Measurements from ENCODE around the gene JDP2. TPM values are rescaled to one million over a fixed set of nuclear protein-coding genes. Genes with fewer than 3 reads are reported as not detected.

JDP2 gene
- total RNA-seq, 1 donor from 2014 or later, result 10.1 TPM

GRCh38 chr14:75482366-75482765 lies 54.5 kb downstream of the JDP2 start:
- DNase-seq (ENCODE audit: low read depth, low spot score), result no peak

- no peak for DNase-seq (ENCODE audit: low read depth, low spot score)
Measured at GRCh38 chr14:75484711-75485429, 57.0 kb downstream of the JDP2 start.

GRCh38 chr14:75486318-75486717 lies 58.5 kb downstream of the JDP2 start:
- no peak for DNase-seq (ENCODE audit: low read depth, low spot score)

- no peak for DNase-seq (ENCODE audit: low read depth, low spot score)
Measured at GRCh38 chr14:75487155-75487671, 59.4 kb downstream of the JDP2 start.

- no peak for DNase-seq (ENCODE audit: low read depth, low spot score)
Measured at GRCh38 chr14:75489480-75489837, 61.6 kb downstream of the JDP2 start.

- DNase-seq (ENCODE audit: low read depth, low spot score), result no peak
Measured at GRCh38 chr14:75491376-75491978, 63.7 kb downstream of the JDP2 start.

GRCh38 chr14:75492832-75493591 lies 65.2 kb downstream of the JDP2 start:
- DNase-seq (ENCODE audit: low read depth, low spot score), result no peak

- no peak for DNase-seq (ENCODE audit: low read depth, low spot score)
Measured at GRCh38 chr14:75493592-75494087, 65.8 kb downstream of the JDP2 start.

GRCh38 chr14:75494896-75495295 lies 67.1 kb downstream of the JDP2 start:
- DNase-seq (ENCODE audit: low read depth, low spot score), result no peak

- DNase-seq (ENCODE audit: low read depth, low spot score), result no peak
Measured at GRCh38 chr14:75495399-75495798, 67.6 kb downstream of the JDP2 start.

GRCh38 chr14:75495882-75496281 lies 68.1 kb downstream of the JDP2 start:
- no peak for DNase-seq (ENCODE audit: low read depth, low spot score)

- DNase-seq (ENCODE audit: low read depth, low spot score), result no peak
Measured at GRCh38 chr14:75496755-75497154, 68.9 kb downstream of the JDP2 start.

- DNase-seq (ENCODE audit: low read depth, low spot score), result no peak
Measured at GRCh38 chr14:75497191-75497590, 69.4 kb downstream of the JDP2 start.

GRCh38 chr14:75497701-75498100 lies 69.9 kb downstream of the JDP2 start:
- DNase-seq (ENCODE audit: low read depth, low spot score), result no peak

- no peak for DNase-seq (ENCODE audit: low read depth, low spot score)
Measured at GRCh38 chr14:75499084-75499875, 71.5 kb downstream of the JDP2 start.

GRCh38 chr14:75501080-75501479 lies 73.3 kb downstream of the JDP2 start:
- no peak for DNase-seq (ENCODE audit: low read depth, low spot score)

- no peak for DNase-seq (ENCODE audit: low read depth, low spot score)
Measured at GRCh38 chr14:75504411-75504810, 76.6 kb downstream of the JDP2 start.

- no peak for DNase-seq (ENCODE audit: low read depth, low spot score)
Measured at GRCh38 chr14:75506930-75507329, 79.1 kb downstream of the JDP2 start.

GRCh38 chr14:75510547-75510946 lies 82.7 kb downstream of the JDP2 start:
- DNase-seq (ENCODE audit: low read depth, low spot score), result no peak

- no peak for DNase-seq (ENCODE audit: low read depth, low spot score)
Measured at GRCh38 chr14:75511201-75511600, 83.4 kb downstream of the JDP2 start.

GRCh38 chr14:75513911-75514672 lies 86.3 kb downstream of the JDP2 start:
- DNase-seq (ENCODE audit: low read depth, low spot score), result no peak
